HG03520 (cell line): Measurements from ENCODE around the gene HOXA6.

Experiments
- ATAC-seq: cut with Tn5 transposase; IDR thresholded peaks from one replicate; pipeline ENCODE4 v1.9.1; 2021; ENCODE audit warnings: mild to moderate bottlenecking, moderate library complexity; ENCODE audit not compliant: unreplicated experiment

Gene HOXA6

GRCh38 chr7:27163288-27164044 is 15.9 kb upstream of the HOXA6 start:
- ATAC-seq, result no peak

- no peak for ATAC-seq
These were observed 15.2 kb upstream of the HOXA6 start for GRCh38 chr7:27162561-27163287.

DNA sequence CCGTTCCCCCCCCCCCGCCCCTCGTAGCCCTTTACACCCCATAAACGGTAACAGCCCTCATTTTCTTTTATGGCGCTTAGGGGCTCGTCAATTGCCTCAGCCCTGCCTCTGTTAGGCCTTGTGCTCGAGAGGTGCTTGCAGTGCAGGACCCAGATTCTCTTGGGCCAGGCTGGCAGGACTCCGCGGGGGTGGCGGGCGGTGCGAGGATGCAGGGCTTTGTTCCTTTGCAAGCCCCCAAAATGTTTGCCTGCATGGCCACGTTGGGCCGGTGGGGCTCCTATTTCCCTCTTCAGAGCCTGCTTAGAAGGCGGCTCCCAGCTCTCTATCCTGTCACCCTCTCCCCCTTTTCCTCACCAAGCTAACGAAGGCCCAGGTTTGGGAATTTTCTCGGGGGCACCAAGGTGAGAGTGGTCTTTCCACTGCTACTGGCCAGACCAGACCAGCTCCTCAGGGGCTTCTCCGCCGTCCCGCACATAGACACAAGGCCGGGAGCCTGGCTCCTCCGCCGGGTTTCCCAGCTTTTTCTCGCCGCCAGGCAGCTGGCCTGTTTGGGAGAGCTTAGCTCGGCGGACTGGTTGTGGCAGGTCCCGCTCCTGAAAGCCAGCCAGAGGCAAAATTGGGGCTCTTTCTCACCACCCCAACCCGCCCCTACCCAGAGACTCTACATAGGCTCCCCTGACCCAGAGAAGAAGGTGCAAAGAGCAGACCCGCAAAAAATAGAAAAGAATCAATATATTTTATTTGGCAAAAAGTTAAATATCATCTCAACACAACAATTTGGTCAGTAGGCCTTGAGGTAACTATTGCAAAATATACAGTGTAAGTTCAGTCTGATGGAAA is 14.4 kb upstream of the HOXA6 start:
- no peak for ATAC-seq

DNA sequence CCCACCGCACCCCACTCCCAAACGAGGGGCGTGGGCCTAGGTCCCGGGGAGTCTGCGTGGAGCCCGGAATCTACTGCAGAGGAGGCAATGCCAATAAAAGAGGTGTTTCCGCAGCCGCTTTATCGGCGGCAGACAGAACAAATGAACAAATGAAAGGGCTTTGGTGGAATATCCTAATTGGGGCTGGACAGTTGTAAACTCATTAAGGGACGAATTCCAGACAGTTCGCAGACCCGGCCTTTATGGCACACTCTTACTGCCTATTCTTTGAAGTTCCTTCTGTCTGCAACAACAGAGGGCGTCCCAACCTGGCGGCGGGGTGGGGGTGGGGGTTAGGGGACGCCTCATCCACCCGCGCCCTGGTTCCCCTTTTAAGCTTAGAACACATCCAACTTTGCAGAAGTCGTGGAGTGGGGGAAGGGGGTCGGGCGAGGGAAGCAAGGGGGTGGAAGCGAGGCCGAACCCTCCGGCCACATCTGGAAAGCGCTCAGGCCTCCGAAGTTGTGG is 13.7 kb upstream of the HOXA6 start:
- no peak for ATAC-seq

- no peak for ATAC-seq
These were observed 13.1 kb upstream of the HOXA6 start for GRCh38 chr7:27160546-27161213.

GRCh38 chr7:27160145-27160545 is 12.6 kb upstream of the HOXA6 start:
- no peak for ATAC-seq

GRCh38 chr7:27159266-27160144 is 11.9 kb upstream of the HOXA6 start:
- no peak for ATAC-seq

DNA sequence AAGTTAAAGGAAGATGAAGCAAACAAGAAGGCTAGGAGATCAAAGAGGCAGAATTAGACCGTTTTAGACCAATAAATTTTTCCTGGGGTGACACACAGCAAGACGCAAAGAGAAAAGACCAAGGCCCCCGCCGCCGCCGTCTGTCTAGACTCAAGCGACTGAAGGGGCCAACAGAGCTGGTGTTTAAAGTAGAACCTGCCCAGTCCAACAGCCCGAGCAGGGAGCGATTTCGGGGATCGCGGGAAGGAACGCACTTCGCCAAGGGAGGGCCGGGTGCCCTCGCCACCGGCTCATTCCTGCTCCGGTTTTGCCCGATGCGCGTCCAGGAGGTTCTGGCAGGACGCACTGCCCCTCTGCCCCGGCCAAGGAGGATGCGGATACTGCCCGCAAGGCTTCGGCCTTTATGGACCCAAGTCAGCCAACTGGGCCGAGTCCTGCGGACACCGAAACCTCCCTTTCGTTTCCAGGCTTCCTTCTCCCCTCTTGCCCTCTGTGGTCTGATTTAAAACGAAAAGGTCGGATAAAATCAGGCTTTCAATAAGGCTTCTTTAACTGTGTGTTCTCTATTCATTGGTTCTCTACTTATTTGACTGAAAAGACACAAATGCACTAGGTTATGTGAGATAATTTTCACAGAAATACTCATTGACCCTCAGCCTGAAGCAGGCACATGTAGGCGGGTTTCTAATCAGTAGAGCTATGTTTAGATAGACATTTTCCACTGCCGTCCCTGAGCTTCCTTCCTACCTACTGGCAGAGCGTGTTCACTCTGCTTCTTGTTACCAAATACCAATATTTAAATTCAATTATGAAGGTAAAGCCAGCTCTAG is 11.1 kb upstream of the HOXA6 start:
- ATAC-seq, result no peak

DNA sequence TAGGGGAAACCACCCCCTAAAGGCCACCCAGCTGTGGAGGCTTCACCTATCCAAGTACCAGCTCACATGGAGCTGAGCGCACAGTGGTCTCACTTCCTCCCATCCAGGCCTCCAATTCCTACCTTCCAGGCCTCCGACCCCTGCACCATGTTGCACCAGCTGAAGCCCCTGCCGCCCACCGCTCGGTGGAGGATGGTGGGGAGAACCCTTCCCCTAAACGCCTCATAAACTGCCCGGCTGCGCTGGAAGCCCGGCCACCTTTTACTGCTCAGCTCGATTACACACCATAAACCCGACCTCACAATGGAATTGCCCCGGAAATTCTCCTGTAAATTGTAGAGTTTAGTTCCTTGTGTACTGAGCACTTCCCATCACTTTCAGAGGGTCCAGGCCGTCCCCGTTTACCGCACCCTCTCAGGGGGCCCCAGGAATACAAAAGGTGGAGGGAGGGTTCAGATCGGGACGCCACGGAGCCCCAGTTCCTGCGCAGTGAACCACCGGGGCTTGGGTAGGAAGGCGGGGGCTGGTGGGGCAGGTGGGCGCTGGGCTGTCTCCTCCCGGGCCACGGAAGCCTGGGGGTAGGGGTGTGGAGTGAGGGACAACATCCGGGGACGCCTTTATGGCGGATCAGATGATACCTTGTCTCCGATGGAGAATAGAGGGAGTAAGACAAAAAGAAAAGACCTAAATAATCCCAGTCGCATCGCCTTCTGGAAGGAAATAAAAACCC is 10.3 kb upstream of the HOXA6 start:
- ATAC-seq, result no peak

DNA sequence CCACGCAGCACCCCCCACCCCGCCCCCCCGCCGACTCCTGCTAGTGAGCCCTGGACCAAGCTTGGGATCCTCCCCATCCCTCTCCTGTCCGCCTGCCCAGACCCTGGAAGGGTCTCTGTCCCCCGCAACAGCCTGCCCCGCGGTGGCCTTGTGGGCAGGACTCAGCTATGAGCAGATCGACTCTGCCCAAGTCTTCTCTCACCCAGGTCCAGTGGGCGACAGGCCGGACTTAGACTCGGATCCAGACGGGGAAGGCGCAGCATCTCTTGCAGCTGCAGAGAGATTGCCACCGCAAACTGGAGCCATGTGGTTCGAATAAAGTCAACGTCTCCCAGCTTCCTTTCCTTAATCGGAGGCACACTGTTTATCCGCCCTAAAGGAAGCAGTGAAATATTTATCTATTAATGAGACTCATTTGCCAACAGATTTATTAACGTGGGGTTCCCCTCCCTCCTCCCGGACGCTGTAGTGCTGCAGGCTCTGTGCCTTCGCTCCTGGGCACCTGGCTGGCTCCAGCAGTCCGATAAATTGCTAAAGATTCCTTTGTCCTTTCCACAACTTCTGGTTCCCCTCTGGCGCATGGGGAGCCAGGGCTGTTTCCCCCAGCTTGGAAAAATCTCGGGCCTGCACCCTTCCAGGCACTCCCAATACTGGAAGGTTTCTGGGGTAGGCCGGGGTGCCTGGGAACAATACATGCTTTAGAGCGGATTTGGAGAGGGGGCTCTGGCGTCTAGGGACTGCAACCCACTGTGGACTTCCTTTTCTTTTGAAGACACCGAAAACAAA is 9.5 kb upstream of the HOXA6 start:
- no peak for ATAC-seq

DNA sequence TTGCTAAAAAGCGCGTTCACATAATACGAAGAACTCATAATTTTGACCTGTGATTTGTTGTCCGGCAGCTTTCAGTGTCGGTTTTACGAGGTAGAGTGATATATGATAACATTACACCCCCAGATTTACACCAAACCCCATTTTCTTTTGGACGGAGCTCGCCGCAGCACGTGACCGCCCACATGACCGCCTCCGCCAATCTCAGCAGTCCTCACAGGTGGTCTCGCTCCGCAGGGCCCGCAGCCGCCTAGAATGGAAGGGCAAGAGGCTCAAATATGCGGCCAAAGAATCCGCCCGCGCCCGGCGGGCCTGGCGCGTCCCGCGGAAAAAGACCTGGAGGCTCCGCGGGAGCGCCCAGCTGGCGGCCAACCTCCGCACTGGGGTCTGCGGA is 8.9 kb upstream of the HOXA6 start, which contains the start of gene HOXA7:
HOXA7 (minus strand) TSS at position 168 of the 391 bp plus-strand sequence; CDS start at position 38, 130 bp downstream.
- no peak for ATAC-seq

- ATAC-seq, result no peak
These were observed 8.4 kb upstream of the HOXA6 start for GRCh38 chr7:27155816-27156507.

DNA sequence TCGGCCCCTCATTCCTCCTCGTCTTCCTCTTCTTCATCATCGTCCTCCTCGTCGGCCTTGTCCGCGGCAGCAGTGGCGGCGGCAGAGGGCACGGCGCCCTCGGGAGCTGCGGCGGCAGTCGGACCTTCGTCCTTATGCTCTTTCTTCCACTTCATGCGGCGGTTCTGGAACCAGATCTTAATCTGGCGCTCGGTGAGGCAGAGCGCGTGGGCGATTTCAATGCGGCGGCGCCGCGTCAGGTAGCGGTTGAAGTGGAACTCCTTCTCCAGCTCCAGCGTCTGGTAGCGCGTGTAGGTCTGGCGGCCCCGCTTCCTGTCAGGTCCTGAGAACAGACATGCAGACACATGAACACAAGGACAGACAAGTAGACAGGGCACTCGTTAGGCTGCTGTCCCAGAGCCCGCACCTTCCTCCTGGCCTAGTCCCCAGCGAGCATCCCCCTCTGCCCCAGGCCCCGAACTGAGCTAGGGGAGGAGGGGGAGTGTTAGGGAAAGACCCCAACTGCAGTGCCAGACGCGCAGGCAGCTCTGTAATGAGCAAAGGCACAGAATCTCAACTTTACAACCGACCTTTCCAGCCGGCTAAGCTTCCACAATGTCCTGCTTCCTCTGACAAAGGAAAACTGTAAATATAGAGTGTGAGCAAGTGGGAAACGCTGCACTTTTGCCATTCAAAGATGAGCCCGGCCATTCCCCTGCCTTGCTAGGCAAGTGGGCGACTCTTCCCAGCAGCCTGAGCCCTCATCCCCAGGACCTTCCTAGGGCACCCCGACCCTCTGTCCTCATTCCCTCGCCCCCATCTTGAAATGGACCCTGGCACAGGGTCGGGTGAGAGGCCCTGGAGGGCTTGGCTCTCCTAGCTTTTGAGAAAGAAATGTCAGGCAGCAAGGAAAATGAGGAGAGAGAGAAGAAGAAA is 7.6 kb upstream of the HOXA6 start:
- no peak for ATAC-seq

DNA sequence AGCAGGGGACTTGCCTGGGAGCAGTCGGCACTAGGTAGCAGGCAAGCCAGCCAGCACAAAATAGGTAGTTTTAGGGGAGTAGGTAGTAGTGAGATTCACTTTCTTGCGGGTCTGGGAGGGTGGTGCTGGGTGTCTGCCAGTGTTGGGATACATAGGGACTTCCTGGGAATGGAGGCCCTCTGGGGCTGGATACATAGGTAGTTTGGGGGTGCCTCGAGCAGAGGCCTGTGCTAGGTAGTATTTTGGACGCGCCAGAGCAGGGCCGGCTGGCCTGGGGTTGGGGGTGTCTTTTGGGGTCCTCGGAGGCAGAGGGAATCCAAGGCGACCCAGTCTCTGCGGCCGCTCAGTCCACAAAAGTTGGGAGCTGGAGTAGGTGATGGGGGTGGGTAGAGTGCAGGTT is 6.8 kb upstream of the HOXA6 start:
- ATAC-seq, result no peak

- ATAC-seq, result no peak
These were observed 6.0 kb upstream of the HOXA6 start for GRCh38 chr7:27153526-27153925.
